Measurements from ENCODE around the gene NUP188. TPM values are rescaled to one million over a fixed set of nuclear protein-coding genes. Genes with fewer than 3 reads are reported as not detected.

NUP188 gene
- total and polyA plus RNA-seq, 10 of the 15 experiments (the other 5 are each of a cell fraction or from before 2014, with no cell fraction given), result 1.4 to 73.7 (median 48.9) TPM

- Histone ChIP-seq H2AFZ (ENCODE audit: control insufficient read depth, low read depth, low read length) (no peak overlapping the region), H4K20me1 (ENCODE audit: control insufficient read depth, insufficient read depth) (no peaks in the 10 kb centered on the region), H3K4me3 (no peak overlapping the region), H3K27ac (ENCODE audit: control insufficient read depth, insufficient read depth) (no peak overlapping the region), H3K36me3 (ENCODE audit: control insufficient read depth in 2 of 2, insufficient read depth in 2 of 2, low read length in 1 of 2) (peaks cover 4 to 27% of the 10 kb centered on the region in 2 experiments; a peak in 3 of 4 replicates), H3K4me1 (ENCODE audit: control insufficient read depth, insufficient read depth, low read length) (no peaks in the 10 kb centered on the region), H3K4me2 (ENCODE audit: control insufficient read depth, insufficient read depth) (no peak overlapping the region), H3K9ac (ENCODE audit: control insufficient read depth, insufficient read depth, low read length) (no peak overlapping the region), H3K79me2 (ENCODE audit: control insufficient read depth, insufficient read depth, low read length) (no peaks in the 10 kb centered on the region), H3K27me3 (replicated peaks in 1 of 2; ENCODE audit: control insufficient read depth in 2 of 2, insufficient read depth in 2 of 2, low read length in 1 of 2) (no peaks in the 10 kb centered on the region), H3K9me3 (replicated peaks; ENCODE audit: control insufficient read depth, insufficient read depth, low read length) (no peaks in the 10 kb centered on the region)
- DNase-seq (ENCODE audit: low read depth, low spot score), result no peak
- no TSS peak for BruUV-seq (replicated peaks)
- ChIA-PET SMC1A (ENCODE audit: uncharacterized antibody, unreplicated experiment) (no interaction called here), CTCF (no interaction called here), POLR2A (no interaction called here), RAD21 (ENCODE audit: unreplicated experiment) (no interaction called here)
- no peak for TF ChIP-seq ASH2L (IDR thresholded peaks at IDR 0.05; ENCODE audit: borderline replicate concordance, low read depth)
- no peak for TF ChIP-seq STAT1 (conservative IDR thresholded peaks at IDR 0.05)
- no peak for TF ChIP-seq SMARCA5 (IDR thresholded peaks at IDR 0.05)
- no peak for TF ChIP-seq ESRRA (IDR thresholded peaks at IDR 0.05; ENCODE audit: low read length)
- no peak for TF ChIP-seq SP1 (IDR thresholded peaks at IDR 0.05; ENCODE audit: low read depth, low read length)
- no peak for TF ChIP-seq MLLT1 (IDR thresholded peaks at IDR 0.05)
- no peak for TF ChIP-seq KDM1A (IDR thresholded peaks at IDR 0.05; ENCODE audit: borderline replicate concordance)
- no peak for TF ChIP-seq EP300 (IDR thresholded peaks at IDR 0.05; ENCODE audit: borderline replicate concordance in 1 of 2, control insufficient read depth in 1 of 2, low read depth in 2 of 2, low read length in 2 of 2)
- no peak for TF ChIP-seq MTA2 (IDR thresholded peaks at IDR 0.05; ENCODE audit: low read depth)
- TF ChIP-seq RELB (IDR thresholded peaks at IDR 0.05; ENCODE audit: low read depth), result no peak
- in situ Hi-C loops (cut with MboI), result no loop called here
- intact Hi-C loops (cut with micrococcal nuclease; ENCODE audit: unreplicated experiment), result no loop called here
- ATAC-seq, result no peak
- 89% methylated on average over 15 of the region's 15 CpGs for WGBS (ENCODE audit: insufficient coverage, insufficient replicate concordance, low lambda C conversion rate, missing lambda C conversion rate)
- no peak for FAIRE-seq
Observed at GRCh38 chr9:128913048-128913900, 34.2 kb upstream of the NUP188 start.

All from GM12878 (cell line).